Mesothelial cell of epicardium (in vitro differentiated cells): ENCODE data around the gene ENPP6. TPM values are rescaled to one million over a fixed set of nuclear protein-coding genes. Genes with fewer than 3 reads are reported as not detected.
A peak's percentile ranks its signal among the peaks of the same experiment; 100 is the strongest.

Experiments used
- DNase-seq, 2 experiments: peaks; one replicate each; pipeline ENCODE4 v3.0.0; 2021; ENCODE audit warnings: low spot score in 2 of 2; ENCODE audit not compliant: unreplicated experiment in 2 of 2
- H3K27ac Mint-ChIP-seq: 2 replicates; pipeline ENCODE4 v1.8.0; 2021; ENCODE audit warnings: mixed read lengths
- H3K27me3 Mint-ChIP-seq: 2 replicates; pipeline ENCODE4 v1.8.0; 2021; ENCODE audit warnings: low read depth, mixed read lengths
- H3K36me3 Mint-ChIP-seq: 2 replicates; pipeline ENCODE4 v1.8.0; 2021; ENCODE audit warnings: mixed read lengths
- H3K4me1 Mint-ChIP-seq: 2 replicates; pipeline ENCODE4 v1.8.0; 2021; ENCODE audit warnings: mixed read lengths
- H3K4me3 Mint-ChIP-seq: 2 replicates; pipeline ENCODE4 v1.8.0; 2021; ENCODE audit warnings: mild to moderate bottlenecking, moderate library complexity, mixed read lengths
- H3K9me3 Mint-ChIP-seq: 2 replicates; pipeline ENCODE4 v1.8.0; 2021; ENCODE audit warnings: mixed read lengths
- total RNA-seq: library from RNA; stranded (reverse); gene quantifications from 3 replicates; pipeline ENCODE4 v1.2.1, GENCODE V29; 2021
- TF ChIP-seq, protein P1 (sequence below): fragments of 200-600 bp; sonication (generic); IDR thresholded peaks from one replicate; pipeline ENCODE4 v1.5.0; 2021; ENCODE audit warnings: antibody characterized with exemption; ENCODE audit not compliant: unreplicated experiment

ENPP6 gene
- total RNA-seq, 1 donor from 2014 or later, result 0.11 TPM

DNA sequence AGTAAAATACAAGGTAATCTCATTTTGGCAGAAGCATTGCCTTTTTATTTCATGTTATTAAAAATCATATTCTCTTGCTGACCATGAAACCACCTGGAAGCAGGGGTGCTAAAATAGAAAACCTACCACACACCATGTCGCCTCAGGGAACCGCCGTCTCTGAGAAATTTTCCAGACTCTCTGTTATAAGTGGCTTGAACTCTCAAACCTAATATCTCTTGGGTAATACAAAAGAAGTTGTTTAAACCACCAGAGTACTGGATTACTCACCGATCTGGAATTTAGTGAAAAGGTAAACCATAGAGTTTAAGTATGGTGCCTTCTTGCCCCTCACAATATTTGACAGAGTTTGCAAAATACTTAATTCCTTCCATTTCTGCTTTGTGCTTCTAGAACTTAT lies 27.7 kb downstream of the ENPP6 start:
- Mint-ChIP-seq H3K4me3 (no peak overlapping the region), H3K9me3 (peaks cover 12% of the 10 kb centered on the region), H3K36me3 (peaks cover 2% of the 10 kb centered on the region), H3K27ac (peak overlapping the region; percentile 15), H3K4me1 (peaks cover 22% of the 10 kb centered on the region), H3K27me3 (no peaks in the 10 kb centered on the region)
- TF ChIP-seq, protein P1, sequence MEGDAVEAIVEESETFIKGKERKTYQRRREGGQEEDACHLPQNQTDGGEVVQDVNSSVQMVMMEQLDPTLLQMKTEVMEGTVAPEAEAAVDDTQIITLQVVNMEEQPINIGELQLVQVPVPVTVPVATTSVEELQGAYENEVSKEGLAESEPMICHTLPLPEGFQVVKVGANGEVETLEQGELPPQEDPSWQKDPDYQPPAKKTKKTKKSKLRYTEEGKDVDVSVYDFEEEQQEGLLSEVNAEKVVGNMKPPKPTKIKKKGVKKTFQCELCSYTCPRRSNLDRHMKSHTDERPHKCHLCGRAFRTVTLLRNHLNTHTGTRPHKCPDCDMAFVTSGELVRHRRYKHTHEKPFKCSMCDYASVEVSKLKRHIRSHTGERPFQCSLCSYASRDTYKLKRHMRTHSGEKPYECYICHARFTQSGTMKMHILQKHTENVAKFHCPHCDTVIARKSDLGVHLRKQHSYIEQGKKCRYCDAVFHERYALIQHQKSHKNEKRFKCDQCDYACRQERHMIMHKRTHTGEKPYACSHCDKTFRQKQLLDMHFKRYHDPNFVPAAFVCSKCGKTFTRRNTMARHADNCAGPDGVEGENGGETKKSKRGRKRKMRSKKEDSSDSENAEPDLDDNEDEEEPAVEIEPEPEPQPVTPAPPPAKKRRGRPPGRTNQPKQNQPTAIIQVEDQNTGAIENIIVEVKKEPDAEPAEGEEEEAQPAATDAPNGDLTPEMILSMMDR, result no peak
- DNase-seq, result no peak

DNA sequence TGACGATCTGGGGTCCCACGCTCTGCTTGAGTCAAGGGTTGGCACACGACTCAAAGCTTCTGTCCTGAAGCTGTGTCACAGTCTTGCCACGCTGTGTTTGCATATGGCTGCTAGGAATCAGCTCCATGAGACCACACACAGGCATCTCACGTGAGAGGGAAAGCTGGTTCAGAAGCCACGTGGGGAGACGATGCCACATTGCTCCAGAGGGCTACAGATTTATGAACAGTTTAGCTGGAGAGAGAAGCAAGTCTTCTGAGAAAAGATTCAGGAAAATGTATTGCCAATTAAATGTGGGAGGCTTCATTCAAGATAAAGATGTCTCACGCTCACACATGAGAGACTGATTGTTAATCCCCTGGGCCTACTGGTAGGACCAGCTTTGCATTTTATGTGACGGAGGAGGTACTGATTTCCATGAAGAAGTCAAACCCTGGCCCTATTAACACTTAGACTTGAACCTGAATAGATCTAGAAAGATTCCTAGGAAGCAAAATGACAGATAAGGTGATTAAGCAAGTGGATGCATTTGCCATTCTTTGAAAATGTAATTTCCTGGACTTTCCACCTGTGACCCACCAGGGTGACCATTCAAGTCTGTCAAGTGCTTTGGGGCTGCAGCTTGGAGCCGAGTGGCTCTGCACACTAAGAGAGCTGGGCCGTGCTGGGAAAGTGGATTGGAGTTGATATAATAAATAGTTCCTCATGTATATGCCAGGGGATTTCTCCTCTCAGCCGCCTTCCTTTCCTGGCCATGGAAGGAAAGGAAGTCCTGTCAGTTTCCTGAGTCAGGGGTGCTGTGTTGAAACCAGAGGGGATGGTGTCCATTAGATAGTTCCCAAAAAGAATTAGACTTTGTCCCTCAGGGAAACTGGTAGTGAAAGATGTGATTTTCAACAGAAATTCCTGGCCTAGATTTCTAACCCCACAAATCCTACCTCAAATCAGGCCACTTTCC lies 29.0 kb downstream of the ENPP6 start:
- Mint-ChIP-seq H3K27ac (no peak overlapping the region), H3K9me3 (peaks cover 12% of the 10 kb centered on the region), H3K36me3 (peaks cover 2% of the 10 kb centered on the region), H3K4me3 (no peak overlapping the region), H3K27me3 (no peaks in the 10 kb centered on the region), H3K4me1 (peaks cover 22% of the 10 kb centered on the region)
- TF ChIP-seq, protein P1, result no peak
- DNase-seq, result no peak

GRCh38 chr4:184177271-184177670 lies 40.4 kb downstream of the ENPP6 start:
- TF ChIP-seq, protein P1, result no peak
- Mint-ChIP-seq H3K27ac (no peak overlapping the region), H3K27me3 (no peaks in the 10 kb centered on the region), H3K36me3 (no peaks in the 10 kb centered on the region), H3K4me3 (no peak overlapping the region), H3K4me1 (no peaks in the 10 kb centered on the region), H3K9me3 (peaks cover 40% of the 10 kb centered on the region)
- no peak for DNase-seq

DNA sequence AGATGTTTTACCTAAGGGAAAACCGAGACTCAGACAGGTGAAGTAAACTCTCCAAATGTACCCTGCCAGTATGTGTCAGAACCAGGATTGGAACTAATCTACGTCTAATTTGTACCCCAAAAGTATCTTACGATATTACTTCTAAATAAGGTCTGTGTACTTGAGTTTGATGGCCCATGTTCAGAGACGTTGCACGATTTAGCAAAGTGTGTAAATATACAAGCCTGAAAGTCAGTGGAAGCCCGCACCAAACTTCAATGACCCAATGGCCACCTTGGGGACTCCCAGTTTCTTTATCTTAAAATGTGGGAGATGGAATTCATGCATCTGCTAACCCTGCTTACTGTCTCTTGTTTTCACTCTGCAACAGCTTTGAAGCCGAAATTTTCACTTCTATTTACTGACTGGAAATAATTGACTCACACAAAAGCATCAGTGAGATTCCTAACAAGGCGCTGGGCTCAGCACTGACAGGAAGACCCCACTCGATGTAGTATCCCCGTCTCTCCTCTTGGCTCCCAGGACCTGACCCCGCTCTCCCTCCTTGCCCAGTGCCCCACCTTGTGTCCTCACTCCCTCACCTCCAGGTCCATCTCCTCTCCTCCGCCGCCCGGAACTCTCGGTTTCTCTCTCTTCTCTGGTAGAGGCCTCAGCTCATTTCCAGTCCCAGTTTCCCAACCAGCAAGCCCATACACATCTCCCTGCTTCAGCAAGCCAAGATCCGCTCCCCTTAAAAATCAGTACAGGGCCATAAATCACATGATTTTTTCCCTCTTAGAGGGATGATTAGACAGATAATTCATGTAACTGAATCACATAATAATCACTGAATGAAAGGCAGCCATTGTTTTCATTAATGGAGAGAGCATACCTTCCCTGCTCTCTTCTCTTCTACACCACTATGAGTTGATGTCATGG lies 42.8 kb downstream of the ENPP6 start:
- no peak for DNase-seq
- H3K36me3 Mint-ChIP-seq, result no peaks in the 10 kb centered on the region
- TF ChIP-seq, protein P1, result no peak
- peaks cover under 1% of the 10 kb centered on the region for H3K4me1 Mint-ChIP-seq
- H3K27me3 Mint-ChIP-seq, result no peaks in the 10 kb centered on the region
- peaks cover 18% of the 10 kb centered on the region for H3K9me3 Mint-ChIP-seq
- no peak overlapping the region for H3K27ac Mint-ChIP-seq
- no peak overlapping the region for H3K4me3 Mint-ChIP-seq

- TF ChIP-seq, protein P1, result no peak
- Mint-ChIP-seq H3K9me3 (no peaks in the 10 kb centered on the region), H3K4me3 (no peak overlapping the region), H3K27ac (no peak overlapping the region), H3K4me1 (peaks cover 26% of the 10 kb centered on the region), H3K27me3 (no peaks in the 10 kb centered on the region), H3K36me3 (no peaks in the 10 kb centered on the region)
- no peak for DNase-seq
Observed at GRCh38 chr4:184171011-184171410, 46.7 kb downstream of the ENPP6 start.
